Thyroid gland (tissue), 4 donors: ENCODE measurements around the gene NABP1. TPM values are rescaled to one million over a fixed set of nuclear protein-coding genes. Genes with fewer than 3 reads are reported as not detected.

Source experiments
- DNase-seq, 2 donors: peaks; one replicate each; pipeline ENCODE4 v3.0.0-alpha.2; 2019
- H3K27ac ChIP-seq, 3 donors: fragments of 200-600 bp; sonication (generic); 1 replicate in 2 of 3; 2 replicates in 1 of 3; pipeline ENCODE4 v1.5.1; 2016 to 2019; ENCODE audit warnings: mild to moderate bottlenecking in 1 of 3, moderate library complexity in 1 of 3
- H3K27me3 ChIP-seq: fragments of 200-600 bp; sonication (generic); one replicate; pipeline ENCODE4 v1.5.1; 2019
- H3K36me3 ChIP-seq, 2 donors: fragments of 200-600 bp; sonication (generic); one replicate each; pipeline ENCODE4 v1.5.1; 2016 to 2019
- H3K4me1 ChIP-seq, 2 donors: fragments of 200-600 bp; sonication (generic); one replicate each; pipeline ENCODE4 v1.5.1; 2017 to 2019
- H3K4me3 ChIP-seq, 3 donors: fragments of 200-600 bp; sonication (generic); replicated peaks in 1 of 3; 1 replicate in 2 of 3; 2 replicates in 1 of 3; pipeline ENCODE4 v1.5.1; 2016; ENCODE audit warnings: mild to moderate bottlenecking in 1 of 3
- H3K9me3 ChIP-seq: fragments of 200-600 bp; sonication (generic); one replicate; pipeline ENCODE4 v1.5.1; 2017
- CTCF ChIP-seq, 6 experiments: fragments of 200-600 bp in 3 of 6; fragments of 450-650 bp in 3 of 6; sonication (generic) in 3 of 6; IDR thresholded peaks; one replicate each; pipeline ENCODE4 v1.5.1; 2016 to 2019; ENCODE audit warnings: antibody characterized with exemption in 6 of 6, mild to moderate bottlenecking in 2 of 6, inconsistent platforms in 1 of 6, moderate library complexity in 1 of 6
- POLR2A ChIP-seq, 2 donors: fragments of 450-650 bp; IDR thresholded peaks; one replicate each; pipeline ENCODE4 v1.6.1; 2017; ENCODE audit warnings: antibody characterized with exemption in 2 of 2, mild to moderate bottlenecking in 2 of 2, moderate library complexity in 1 of 2
- WGBS, 2 donors: methylation state at CpG; one replicate each; pipeline ENCODE4 v1.1.5; 2017; 5-methylcytosine and 5-hydroxymethylcytosine counted together
- intact Hi-C: fragments of 100-400 bp; cut with DNase I; formaldehyde crosslinking; loops from one replicate; pipeline ENCODE4 v1.15.1; 2023
- total RNA-seq, 4 donors: library from RNA; depleted of rRNA; stranded (reverse); fragments of >200 nt; gene quantifications; one replicate each; pipeline ENCODE4 v1.2.3, GENCODE V29; 2016

Gene NABP1
- total RNA-seq, 4 donors from 2014 or later: 5.7 to 28.6 (median 7.9) TPM

DNA sequence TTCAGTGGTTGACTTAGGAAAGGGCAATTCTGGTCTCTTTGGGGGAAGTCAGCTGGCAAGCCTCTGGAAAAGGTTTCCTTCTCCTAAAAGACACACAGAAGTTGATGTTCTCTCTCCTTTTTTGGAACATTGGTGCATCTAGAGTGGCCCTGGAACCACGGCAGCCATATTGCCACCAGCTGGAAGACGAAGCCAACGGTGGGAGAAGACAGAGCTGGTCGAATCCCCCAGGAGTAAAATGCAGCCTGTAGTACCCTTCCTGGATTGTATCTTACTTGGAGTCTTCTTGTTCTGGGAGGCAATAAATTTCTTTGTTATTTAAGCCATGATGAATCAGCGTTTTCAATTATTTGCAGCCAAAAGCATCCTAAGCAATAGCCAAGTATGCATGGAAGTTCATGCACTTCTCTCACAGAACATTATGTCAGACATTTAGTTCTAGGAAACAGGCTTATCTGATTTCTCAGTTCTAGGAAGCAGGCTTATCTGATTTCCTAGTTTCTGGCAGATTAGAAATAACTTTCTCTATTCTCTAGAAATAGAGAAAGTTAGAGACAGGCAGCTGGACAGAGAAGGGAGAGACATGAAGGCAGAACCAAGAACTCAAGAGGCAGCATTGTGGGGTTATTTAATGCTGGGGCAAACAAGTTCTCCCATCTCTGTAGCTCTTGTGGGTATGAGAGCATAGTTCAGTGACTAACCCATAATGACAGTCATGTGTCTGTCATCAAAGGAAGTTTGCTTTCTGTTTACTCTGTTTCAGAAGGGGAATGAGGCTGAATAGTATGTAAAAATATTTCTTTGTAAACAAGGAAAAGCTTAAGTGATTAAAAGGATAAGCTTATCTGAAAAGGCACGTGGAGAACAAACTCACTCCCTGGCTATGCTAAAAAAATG is 40.5 kb upstream of the NABP1 start:
- Histone ChIP-seq H3K27ac (no peak overlapping the region), H3K4me3 (no peak overlapping the region), H3K27me3 (no peaks in the 10 kb centered on the region), H3K9me3 (no peaks in the 10 kb centered on the region), H3K4me1 (peaks cover 0 to 7% of the 10 kb centered on the region in 2 donors), H3K36me3 (no peaks in the 10 kb centered on the region)
- WGBS, 2 donors: 75 to 76% methylated on average over 6 of the region's 6 CpGs
- intact Hi-C loops: no loop called here
- no peak for DNase-seq
- TF ChIP-seq CTCF (IDR thresholded peaks at IDR 0.05): no peak
- no peak for TF ChIP-seq POLR2A (IDR thresholded peaks at IDR 0.05)

DNA sequence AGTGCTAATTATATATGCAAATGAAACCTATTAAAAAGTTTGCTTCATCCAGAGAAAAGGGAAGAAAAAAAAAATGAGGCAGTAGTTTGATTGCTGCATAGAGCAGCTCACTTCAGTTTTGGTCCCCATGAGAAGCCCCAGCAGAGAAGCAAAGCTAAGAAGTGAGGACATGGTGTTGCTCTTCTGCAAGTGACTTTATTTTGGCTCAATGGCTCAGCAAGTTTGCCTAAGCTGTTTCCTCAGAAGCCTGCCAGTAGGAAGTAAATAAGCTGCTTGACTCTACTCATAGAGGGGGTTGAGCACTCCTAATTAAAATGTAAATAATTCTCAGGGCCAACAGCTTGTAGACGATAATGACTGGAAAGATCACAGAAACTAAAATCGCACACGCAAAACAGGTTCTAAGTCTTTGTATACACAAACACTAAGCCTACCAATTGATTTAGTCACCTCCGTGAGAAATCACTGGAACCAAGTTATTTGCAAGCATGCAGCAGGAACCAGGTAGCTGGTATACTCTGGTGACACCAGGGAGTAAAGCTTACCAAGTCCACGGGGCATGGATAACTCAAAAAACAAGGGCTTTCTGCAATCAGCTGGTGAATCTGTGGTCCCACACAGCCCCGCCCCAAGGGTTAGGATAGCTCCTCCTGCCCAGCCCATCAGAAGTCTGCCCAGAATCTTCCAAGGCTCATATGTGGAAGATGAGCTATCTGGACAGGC is 39.7 kb upstream of the NABP1 start:
- peaks cover 0 to 7% of the 10 kb centered on the region in 2 donors for H3K4me1 ChIP-seq
- no peak overlapping the region for H3K4me3 ChIP-seq
- 44 to 64% methylated on average over 6 of the region's 6 CpGs for WGBS, 2 donors
- no peak for DNase-seq
- TF ChIP-seq POLR2A (IDR thresholded peaks at IDR 0.05) (no peak), CTCF (IDR thresholded peaks at IDR 0.05) (no peak)
- intact Hi-C loops: no loop called here
- H3K27me3 ChIP-seq: no peaks in the 10 kb centered on the region
- H3K36me3 ChIP-seq: no peaks in the 10 kb centered on the region
- no peak overlapping the region for H3K27ac ChIP-seq
- H3K9me3 ChIP-seq: no peaks in the 10 kb centered on the region

DNA sequence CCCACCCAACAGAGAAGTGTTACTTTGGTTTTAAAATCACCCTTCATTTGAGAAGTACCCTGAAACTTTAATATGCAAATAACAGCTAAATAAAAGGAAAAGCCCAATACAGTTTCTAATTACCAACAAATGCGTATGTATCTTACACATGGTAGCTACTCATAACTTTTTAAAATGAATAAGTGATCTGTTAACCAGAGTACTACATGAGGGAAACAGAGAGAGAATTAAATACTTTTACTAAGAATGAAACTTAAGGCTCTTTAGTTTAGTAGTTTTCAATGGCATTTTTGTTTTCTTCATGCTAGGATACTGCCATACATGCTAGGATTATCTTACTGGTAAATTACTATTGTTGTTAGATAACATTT is 39.1 kb upstream of the NABP1 start:
- Histone ChIP-seq H3K9me3 (no peaks in the 10 kb centered on the region), H3K4me1 (peaks cover 0 to 7% of the 10 kb centered on the region in 2 donors), H3K27me3 (no peaks in the 10 kb centered on the region), H3K27ac (no peak overlapping the region), H3K36me3 (no peaks in the 10 kb centered on the region), H3K4me3 (no peak overlapping the region)
- no peak for DNase-seq
- TF ChIP-seq POLR2A (IDR thresholded peaks at IDR 0.05) (no peak), CTCF (IDR thresholded peaks at IDR 0.05) (no peak)
- intact Hi-C loops: no loop called here
- WGBS, 2 donors: 96% methylated on average over 1 of the region's 1 CpG

GRCh38 chr2:191641609-191642008 is 36.3 kb upstream of the NABP1 start:
- Histone ChIP-seq H3K4me1 (peaks cover 0 to 7% of the 10 kb centered on the region in 2 donors), H3K36me3 (no peaks in the 10 kb centered on the region), H3K4me3 (no peak overlapping the region), H3K27ac (no peak overlapping the region), H3K27me3 (no peaks in the 10 kb centered on the region), H3K9me3 (no peaks in the 10 kb centered on the region)
- intact Hi-C loops: no loop called here
- TF ChIP-seq CTCF (IDR thresholded peaks at IDR 0.05) (no peak), POLR2A (IDR thresholded peaks at IDR 0.05) (no peak)
- no peak for DNase-seq
- 71 to 86% methylated on average over 1 of the region's 1 CpG for WGBS, 2 donors

DNA sequence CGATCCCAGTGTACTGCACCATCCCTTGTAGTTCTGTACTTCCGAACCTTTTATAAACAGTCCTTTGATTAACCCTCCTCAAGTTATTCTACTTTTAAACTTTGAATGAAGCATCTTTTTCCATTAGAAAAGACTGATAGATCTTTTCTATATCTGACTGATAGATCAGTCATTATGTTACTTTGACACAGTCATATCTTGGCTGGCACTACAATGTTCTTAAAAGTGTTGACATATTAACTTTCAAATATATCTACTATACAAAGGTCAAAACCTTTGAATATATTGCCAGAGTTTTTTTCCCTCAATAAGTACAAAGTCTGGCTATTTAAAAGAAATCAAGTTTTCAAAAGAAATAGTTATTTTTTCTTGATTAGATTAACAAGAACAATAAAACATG is 35.4 kb upstream of the NABP1 start:
- Histone ChIP-seq H3K4me3 (no peak overlapping the region), H3K27me3 (no peaks in the 10 kb centered on the region), H3K36me3 (no peaks in the 10 kb centered on the region), H3K27ac (no peak overlapping the region), H3K9me3 (no peaks in the 10 kb centered on the region), H3K4me1 (peaks cover 0 to 5% of the 10 kb centered on the region in 2 donors)
- intact Hi-C loops: no loop called here
- TF ChIP-seq CTCF (IDR thresholded peaks at IDR 0.05): no peak
- no peak for TF ChIP-seq POLR2A (IDR thresholded peaks at IDR 0.05)
- DNase-seq: no peak
- WGBS, 2 donors: 87 to 89% methylated on average over 2 of the region's 2 CpGs
